SK-N-SH (cell line): ENCODE results near the gene PKNOX2. TPM values are rescaled to one million over a fixed set of nuclear protein-coding genes. Genes with fewer than 3 reads are reported as not detected.

Source experiments
- CTCF ChIA-PET: fragments of 300-600, 350-600 bp; formaldehyde crosslinking; extraction: SDS; loops from one replicate; lab custom pipeline; 2021; lab: Yijun Ruan, JAX
- POLR2A ChIA-PET: fragments of 350-600 bp; sonication (Branson Sonifier 250); formaldehyde crosslinking; extraction: SDS; loops from one replicate; lab custom pipeline; 2020; ENCODE audit warnings: antibody characterized with exemption, inconsistent platforms; lab: Yijun Ruan, JAX
- DNase-seq: peaks from one replicate; pipeline ENCODE4 v3.0.0; 2012
- H2AFZ ChIP-seq: fragments of 200-600 bp; sonication (generic); 2 replicates; pipeline ENCODE4 v1.8.1; 2016; ENCODE audit warnings: antibody characterized with exemption, mild to moderate bottlenecking, low read depth
- H3F3A ChIP-seq: fragments of 200-600 bp; sonication (generic); replicated peaks from 2 replicates; pipeline ENCODE3; 2016; ENCODE audit warnings: antibody characterized with exemption, mild to moderate bottlenecking; ENCODE audit not compliant: insufficient read depth
- H3K27ac ChIP-seq, 2 experiments: fragments of 200-500 bp in 1 of 2; fragments of 200-600 bp in 1 of 2; sonication (Bioruptor generic) in 1 of 2; sonication (generic), shearing (Covaris generic) in 1 of 2; 2 replicates each; pipeline versions ENCODE4 v1.5.1 to v1.6.1; 2014 to 2016; ENCODE audit warnings: low read depth in 2 of 2, inconsistent platforms in 1 of 2, low read length in 1 of 2, mild to moderate bottlenecking in 1 of 2, mixed read lengths in 1 of 2
- H3K27me3 ChIP-seq: fragments of 200-600 bp; sonication (generic), shearing (Covaris generic); 2 replicates; pipeline ENCODE4 v1.6.1; 2016; ENCODE audit warnings: mixed run types; ENCODE audit not compliant: insufficient read depth
- H3K36me3 ChIP-seq, 2 experiments: fragments of 200-500 bp in 1 of 2; fragments of 200-600 bp in 1 of 2; sonication (Bioruptor generic) in 1 of 2; sonication (generic) in 1 of 2; replicated peaks in 1 of 2; 2 replicates each; pipeline versions ENCODE3 to v1.5.1; 2014 to 2016; ENCODE audit warnings: low read length in 1 of 2, mild to moderate bottlenecking in 1 of 2; ENCODE audit not compliant: insufficient read depth in 2 of 2, control insufficient read depth in 1 of 2
- H3K4me1 ChIP-seq, 2 experiments: fragments of 200-500 bp in 1 of 2; fragments of 200-600 bp in 1 of 2; sonication (Bioruptor generic) in 1 of 2; sonication (generic), shearing (Covaris generic) in 1 of 2; 2 replicates each; pipeline versions ENCODE4 v1.5.1 to v1.6.1; 2014 to 2016; ENCODE audit warnings: low read depth in 1 of 2, low read length in 1 of 2, mixed run types in 1 of 2; ENCODE audit not compliant: insufficient read depth in 2 of 2, control insufficient read depth in 1 of 2
- H3K4me2 ChIP-seq: fragments of 200-600 bp; sonication (generic), shearing (Covaris generic); 2 replicates; pipeline ENCODE4 v1.6.1; 2017; ENCODE audit warnings: mixed run types
- H3K4me3 ChIP-seq, 2 experiments: fragments of 200-500 bp in 1 of 2; fragments of 200-600 bp in 1 of 2; sonication (Bioruptor generic) in 1 of 2; sonication (generic), shearing (Covaris generic) in 1 of 2; 2 replicates each; pipeline versions ENCODE4 v1.5.1 to v1.8.1; 2014 to 2016; ENCODE audit warnings: low read depth in 2 of 2, inconsistent platforms in 1 of 2, low read length in 1 of 2, mild to moderate bottlenecking in 1 of 2, mixed read lengths in 1 of 2, moderate library complexity in 1 of 2
- H3K79me2 ChIP-seq: fragments of 200-600 bp; sonication (generic); 2 replicates; pipeline ENCODE4 v1.8.1; 2017; ENCODE audit warnings: mild to moderate bottlenecking; ENCODE audit not compliant: insufficient read depth
- H3K9ac ChIP-seq: fragments of 200-600 bp; sonication (generic); 2 replicates; pipeline ENCODE4 v1.6.1; 2017; ENCODE audit warnings: mixed run types
- H3K9me2 ChIP-seq: fragments of 200-600 bp; sonication (generic); 2 replicates; pipeline ENCODE4 v1.6.1; 2017; ENCODE audit warnings: mixed run types
- H3K9me3 ChIP-seq: fragments of 200-600 bp; sonication (generic); 2 replicates; pipeline ENCODE4 v1.6.1; 2017; ENCODE audit warnings: mixed run types, mild to moderate bottlenecking, moderate library complexity
- H4K20me1 ChIP-seq: fragments of 200-600 bp; sonication (generic); 2 replicates; pipeline ENCODE4 v1.6.1; 2017; ENCODE audit warnings: mild to moderate bottlenecking, mixed run types; ENCODE audit not compliant: insufficient read depth
- CHD2 ChIP-seq: fragments of 150-350 bp; IDR thresholded peaks from 2 replicates; pipeline ENCODE4 v1.6.1; 2018; ENCODE audit warnings: low read length; ENCODE audit not compliant: partially characterized antibody
- ELF1 ChIP-seq: IDR thresholded peaks from 2 replicates; pipeline ENCODE4 v1.4.0; 2012
- EP300 ChIP-seq, 2 experiments: IDR thresholded peaks; 2 replicates each; pipeline versions ENCODE4 v1.4.0 to v1.6.1; 2012; ENCODE audit warnings: borderline replicate concordance in 1 of 2, low read depth in 1 of 2, low read length in 1 of 2
- EZH2phosphoT487 ChIP-seq: fragments of 200-600 bp; sonication (generic); IDR thresholded peaks from 2 replicates; pipeline ENCODE4 v1.6.1; 2017; ENCODE audit warnings: low read depth, mixed run types, mild to moderate bottlenecking, antibody characterized with exemption, moderate library complexity, borderline replicate concordance
- FOXJ3 ChIP-seq: sonication (generic); formaldehyde crosslinking; IDR thresholded peaks from 2 replicates; pipeline ENCODE4 v1.5.1; 2020; ENCODE audit warnings: mild to moderate bottlenecking, missing genetic modification reagents
- FOXM1 ChIP-seq: IDR thresholded peaks from 2 replicates; pipeline ENCODE4 v1.4.0; 2012; ENCODE audit warnings: low read depth, mild to moderate bottlenecking
- GABPA ChIP-seq: IDR thresholded peaks from 2 replicates; pipeline ENCODE4 v1.4.0; 2012; ENCODE audit warnings: low read depth, mild to moderate bottlenecking
- JUND ChIP-seq: IDR thresholded peaks from 2 replicates; pipeline ENCODE4 v1.4.0; 2012
- MEF2A ChIP-seq: IDR thresholded peaks from 2 replicates; pipeline ENCODE4 v1.4.0; 2012; ENCODE audit warnings: low read depth, borderline replicate concordance
- MXI1 ChIP-seq: IDR thresholded peaks from 2 replicates; pipeline ENCODE4 v1.6.1; 2012; ENCODE audit warnings: mild to moderate bottlenecking, low read depth, low read length, improper control_type of control experiment
- NFIC ChIP-seq: IDR thresholded peaks from 2 replicates; pipeline ENCODE4 v1.4.0; 2012; ENCODE audit warnings: borderline replicate concordance
- NRF1 ChIP-seq: IDR thresholded peaks from 2 replicates; pipeline ENCODE4 v1.6.1; 2012; ENCODE audit warnings: low read depth, mild to moderate bottlenecking, low read length
- POLR2AphosphoS5 ChIP-seq: IDR thresholded peaks from 2 replicates; pipeline ENCODE4 v1.6.1; 2012; ENCODE audit warnings: low read depth, low read length
- RAD21 ChIP-seq: IDR thresholded peaks from 2 replicates; pipeline ENCODE4 v1.6.1; 2012; ENCODE audit warnings: mild to moderate bottlenecking, low read length
- RCOR1 ChIP-seq: fragments of 150-350 bp; IDR thresholded peaks from 2 replicates; pipeline ENCODE4 v1.6.1; 2017; ENCODE audit warnings: antibody characterized with exemption, low read length
- SMC3 ChIP-seq: IDR thresholded peaks from 2 replicates; pipeline ENCODE4 v1.6.1; 2012; ENCODE audit warnings: low read depth, low read length, improper control_type of control experiment
- TAF1 ChIP-seq: IDR thresholded peaks from 2 replicates; pipeline ENCODE4 v1.6.1; 2012; ENCODE audit warnings: low read depth, mild to moderate bottlenecking, low read length, moderate library complexity, borderline replicate concordance
- WGBS: methylation state at CpG from one replicate; pipeline ENCODE4 v1.1.6; 2017; ENCODE audit warnings: low lambda C conversion rate; 5-methylcytosine and 5-hydroxymethylcytosine counted together
- polyA plus RNA-seq, 3 experiments: library from polyadenylated mRNA; depleted of rRNA; stranded (reverse); fragments of >200 nt; gene quantifications; 2 replicates each; pipeline ENCODE4 v1.2.3, GENCODE V29; 2012
- TF ChIP-seq, protein P1 (sequence below): fragments of 200-600 bp; sonication (generic); IDR thresholded peaks from 2 replicates; pipeline ENCODE4 v1.6.1; 2017; ENCODE audit warnings: antibody characterized with exemption, mild to moderate bottlenecking, moderate library complexity
- TF ChIP-seq, protein P2 (sequence below): fragments of 150-350 bp; IDR thresholded peaks from 2 replicates; pipeline ENCODE4 v1.6.1; 2017; ENCODE audit warnings: antibody characterized with exemption, low read length, low read depth, borderline replicate concordance
- TF ChIP-seq, protein P3 (sequence below): IDR thresholded peaks from 2 replicates; pipeline ENCODE4 v1.6.1; 2012; ENCODE audit warnings: mild to moderate bottlenecking, low read depth, low read length, moderate library complexity
- TF ChIP-seq, protein P4 (sequence below): IDR thresholded peaks from 2 replicates; pipeline ENCODE4 v1.4.0; 2012; ENCODE audit warnings: low read depth, borderline replicate concordance
- TF ChIP-seq, protein P5 (sequence below): IDR thresholded peaks from 2 replicates; pipeline ENCODE4; 2012

PKNOX2 gene, protein sequence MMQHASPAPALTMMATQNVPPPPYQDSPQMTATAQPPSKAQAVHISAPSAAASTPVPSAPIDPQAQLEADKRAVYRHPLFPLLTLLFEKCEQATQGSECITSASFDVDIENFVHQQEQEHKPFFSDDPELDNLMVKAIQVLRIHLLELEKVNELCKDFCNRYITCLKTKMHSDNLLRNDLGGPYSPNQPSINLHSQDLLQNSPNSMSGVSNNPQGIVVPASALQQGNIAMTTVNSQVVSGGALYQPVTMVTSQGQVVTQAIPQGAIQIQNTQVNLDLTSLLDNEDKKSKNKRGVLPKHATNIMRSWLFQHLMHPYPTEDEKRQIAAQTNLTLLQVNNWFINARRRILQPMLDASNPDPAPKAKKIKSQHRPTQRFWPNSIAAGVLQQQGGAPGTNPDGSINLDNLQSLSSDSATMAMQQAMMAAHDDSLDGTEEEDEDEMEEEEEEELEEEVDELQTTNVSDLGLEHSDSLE
- 0.02 TPM in 1 of 2 replicates, not detected in the other for polyA plus RNA-seq (2012; rRNA removed)
- 0.01 and 0.03 TPM in 2 replicates for polyA plus RNA-seq (2012; cell fraction: cytosol; rRNA removed)
- not detected in 2 replicates for polyA plus RNA-seq (2012; cell fraction: nucleus; rRNA removed)

DNA sequence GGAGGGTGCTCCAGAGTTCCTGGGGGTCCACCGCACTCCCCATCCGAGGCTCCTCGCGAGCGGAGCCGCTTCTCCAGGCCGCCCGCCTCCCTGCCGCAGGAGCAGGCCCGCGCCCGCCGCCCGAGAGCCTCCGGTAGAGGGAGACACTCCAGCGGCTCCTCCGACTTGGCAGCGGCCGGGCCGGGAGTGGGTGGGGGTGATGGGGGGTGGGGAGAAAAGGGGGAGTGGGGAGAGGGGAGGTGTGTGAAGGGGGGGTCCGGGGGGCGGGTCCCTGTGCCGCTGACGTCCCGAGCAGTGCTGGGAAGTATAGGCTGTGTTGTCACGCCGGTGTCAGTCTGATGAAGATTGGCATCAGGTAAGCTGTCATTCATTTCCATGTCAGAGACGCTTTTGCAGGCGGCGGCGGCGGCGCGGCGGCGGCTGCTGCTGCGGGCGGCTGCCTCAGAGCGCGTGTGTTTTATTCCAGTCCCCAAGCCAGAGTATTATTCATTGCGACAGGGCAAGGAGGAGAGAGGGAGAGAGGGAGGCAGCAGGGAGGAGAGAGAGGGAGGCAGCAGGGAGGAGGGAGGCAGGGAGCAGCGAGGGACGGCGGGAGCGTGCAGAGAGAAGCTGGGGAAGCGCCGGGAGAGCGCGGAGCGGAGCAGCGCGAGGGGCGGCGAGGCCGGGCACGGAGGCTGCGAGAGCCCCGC lies at the start of gene PKNOX2:
TSS of gene PKNOX2 (plus strand) at position 330 of the 689 bp plus-strand sequence. CDS start 186,555 bp downstream, outside the sequence.
- ChIA-PET CTCF (interaction anchor here (0.6 to 4.7 kb wide), 26 partner anchors 10 to 265 kb away, joined by 3 to 66 read pairs (median 4); no protein-coding TSS in a partner anchor), POLR2A (no interaction called here)
- Histone ChIP-seq H3K4me1 (peaks cover 0 to 7% of the 10 kb centered on the region in 2 experiments; a peak in 1 of 4 replicates), H3K4me3 (peak within 1 kb of the TSS; percentile 52 to 71), H3K4me2 (peak within 1 kb of the TSS; percentile 96), H3K9me3 (no peaks in the 10 kb centered on the region), H3F3A (no peaks in the 10 kb centered on the region), H3K79me2 (no peaks in the 10 kb centered on the region), H4K20me1 (no peaks in the 10 kb centered on the region), H3K36me3 (no peaks in the 10 kb centered on the region), H3K27ac (no peak within 1 kb of the TSS), H3K27me3 (peaks cover 6% of the 10 kb centered on the region), H3K9me2 (no peaks in the 10 kb centered on the region), H2AFZ (peak within 1 kb of the TSS; percentile 87), H3K9ac (no peak within 1 kb of the TSS; the same call in 1 of the 2 replicates)
- WGBS = 1% methylated on average over 43 of the region's 58 CpGs
- DNase-seq = peak; percentile 95
- TF ChIP-seq RCOR1 = no peak
- TF ChIP-seq SMC3 = peak; percentile 46
- no peak for TF ChIP-seq EZH2phosphoT487
- TF ChIP-seq, protein P1, sequence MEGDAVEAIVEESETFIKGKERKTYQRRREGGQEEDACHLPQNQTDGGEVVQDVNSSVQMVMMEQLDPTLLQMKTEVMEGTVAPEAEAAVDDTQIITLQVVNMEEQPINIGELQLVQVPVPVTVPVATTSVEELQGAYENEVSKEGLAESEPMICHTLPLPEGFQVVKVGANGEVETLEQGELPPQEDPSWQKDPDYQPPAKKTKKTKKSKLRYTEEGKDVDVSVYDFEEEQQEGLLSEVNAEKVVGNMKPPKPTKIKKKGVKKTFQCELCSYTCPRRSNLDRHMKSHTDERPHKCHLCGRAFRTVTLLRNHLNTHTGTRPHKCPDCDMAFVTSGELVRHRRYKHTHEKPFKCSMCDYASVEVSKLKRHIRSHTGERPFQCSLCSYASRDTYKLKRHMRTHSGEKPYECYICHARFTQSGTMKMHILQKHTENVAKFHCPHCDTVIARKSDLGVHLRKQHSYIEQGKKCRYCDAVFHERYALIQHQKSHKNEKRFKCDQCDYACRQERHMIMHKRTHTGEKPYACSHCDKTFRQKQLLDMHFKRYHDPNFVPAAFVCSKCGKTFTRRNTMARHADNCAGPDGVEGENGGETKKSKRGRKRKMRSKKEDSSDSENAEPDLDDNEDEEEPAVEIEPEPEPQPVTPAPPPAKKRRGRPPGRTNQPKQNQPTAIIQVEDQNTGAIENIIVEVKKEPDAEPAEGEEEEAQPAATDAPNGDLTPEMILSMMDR = peak; percentile 56
- TF ChIP-seq JUND = no peak
- TF ChIP-seq NRF1 = no peak
- TF ChIP-seq MXI1 = no peak
- peak; percentile 50 for TF ChIP-seq RAD21
- no peak for TF ChIP-seq ELF1
- TF ChIP-seq EP300 (IDR thresholded peaks at IDR 0.05; ENCODE audit: borderline replicate concordance in 1 of 2, low read depth in 1 of 2, low read length in 1 of 2) = no peak
- no peak for TF ChIP-seq FOXJ3 (CRISPR knock-in tag)
- TF ChIP-seq, protein P2, sequence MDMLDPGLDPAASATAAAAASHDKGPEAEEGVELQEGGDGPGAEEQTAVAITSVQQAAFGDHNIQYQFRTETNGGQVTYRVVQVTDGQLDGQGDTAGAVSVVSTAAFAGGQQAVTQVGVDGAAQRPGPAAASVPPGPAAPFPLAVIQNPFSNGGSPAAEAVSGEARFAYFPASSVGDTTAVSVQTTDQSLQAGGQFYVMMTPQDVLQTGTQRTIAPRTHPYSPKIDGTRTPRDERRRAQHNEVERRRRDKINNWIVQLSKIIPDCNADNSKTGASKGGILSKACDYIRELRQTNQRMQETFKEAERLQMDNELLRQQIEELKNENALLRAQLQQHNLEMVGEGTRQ = no peak
- TF ChIP-seq FOXM1 = no peak
- TF ChIP-seq, protein P3, sequence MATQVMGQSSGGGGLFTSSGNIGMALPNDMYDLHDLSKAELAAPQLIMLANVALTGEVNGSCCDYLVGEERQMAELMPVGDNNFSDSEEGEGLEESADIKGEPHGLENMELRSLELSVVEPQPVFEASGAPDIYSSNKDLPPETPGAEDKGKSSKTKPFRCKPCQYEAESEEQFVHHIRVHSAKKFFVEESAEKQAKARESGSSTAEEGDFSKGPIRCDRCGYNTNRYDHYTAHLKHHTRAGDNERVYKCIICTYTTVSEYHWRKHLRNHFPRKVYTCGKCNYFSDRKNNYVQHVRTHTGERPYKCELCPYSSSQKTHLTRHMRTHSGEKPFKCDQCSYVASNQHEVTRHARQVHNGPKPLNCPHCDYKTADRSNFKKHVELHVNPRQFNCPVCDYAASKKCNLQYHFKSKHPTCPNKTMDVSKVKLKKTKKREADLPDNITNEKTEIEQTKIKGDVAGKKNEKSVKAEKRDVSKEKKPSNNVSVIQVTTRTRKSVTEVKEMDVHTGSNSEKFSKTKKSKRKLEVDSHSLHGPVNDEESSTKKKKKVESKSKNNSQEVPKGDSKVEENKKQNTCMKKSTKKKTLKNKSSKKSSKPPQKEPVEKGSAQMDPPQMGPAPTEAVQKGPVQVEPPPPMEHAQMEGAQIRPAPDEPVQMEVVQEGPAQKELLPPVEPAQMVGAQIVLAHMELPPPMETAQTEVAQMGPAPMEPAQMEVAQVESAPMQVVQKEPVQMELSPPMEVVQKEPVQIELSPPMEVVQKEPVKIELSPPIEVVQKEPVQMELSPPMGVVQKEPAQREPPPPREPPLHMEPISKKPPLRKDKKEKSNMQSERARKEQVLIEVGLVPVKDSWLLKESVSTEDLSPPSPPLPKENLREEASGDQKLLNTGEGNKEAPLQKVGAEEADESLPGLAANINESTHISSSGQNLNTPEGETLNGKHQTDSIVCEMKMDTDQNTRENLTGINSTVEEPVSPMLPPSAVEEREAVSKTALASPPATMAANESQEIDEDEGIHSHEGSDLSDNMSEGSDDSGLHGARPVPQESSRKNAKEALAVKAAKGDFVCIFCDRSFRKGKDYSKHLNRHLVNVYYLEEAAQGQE = no peak
- TF ChIP-seq GABPA = no peak
- 0 out of 2 replicates have a peak, but pooled peaks have one; percentile 21 for TF ChIP-seq NFIC
- TF ChIP-seq, protein P4, sequence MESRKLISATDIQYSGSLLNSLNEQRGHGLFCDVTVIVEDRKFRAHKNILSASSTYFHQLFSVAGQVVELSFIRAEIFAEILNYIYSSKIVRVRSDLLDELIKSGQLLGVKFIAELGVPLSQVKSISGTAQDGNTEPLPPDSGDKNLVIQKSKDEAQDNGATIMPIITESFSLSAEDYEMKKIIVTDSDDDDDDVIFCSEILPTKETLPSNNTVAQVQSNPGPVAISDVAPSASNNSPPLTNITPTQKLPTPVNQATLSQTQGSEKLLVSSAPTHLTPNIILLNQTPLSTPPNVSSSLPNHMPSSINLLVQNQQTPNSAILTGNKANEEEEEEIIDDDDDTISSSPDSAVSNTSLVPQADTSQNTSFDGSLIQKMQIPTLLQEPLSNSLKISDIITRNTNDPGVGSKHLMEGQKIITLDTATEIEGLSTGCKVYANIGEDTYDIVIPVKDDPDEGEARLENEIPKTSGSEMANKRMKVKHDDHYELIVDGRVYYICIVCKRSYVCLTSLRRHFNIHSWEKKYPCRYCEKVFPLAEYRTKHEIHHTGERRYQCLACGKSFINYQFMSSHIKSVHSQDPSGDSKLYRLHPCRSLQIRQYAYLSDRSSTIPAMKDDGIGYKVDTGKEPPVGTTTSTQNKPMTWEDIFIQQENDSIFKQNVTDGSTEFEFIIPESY = no peak
- TF ChIP-seq POLR2AphosphoS5 = no peak
- no peak for TF ChIP-seq CHD2
- TF ChIP-seq MEF2A = no peak
- TF ChIP-seq, protein P5, sequence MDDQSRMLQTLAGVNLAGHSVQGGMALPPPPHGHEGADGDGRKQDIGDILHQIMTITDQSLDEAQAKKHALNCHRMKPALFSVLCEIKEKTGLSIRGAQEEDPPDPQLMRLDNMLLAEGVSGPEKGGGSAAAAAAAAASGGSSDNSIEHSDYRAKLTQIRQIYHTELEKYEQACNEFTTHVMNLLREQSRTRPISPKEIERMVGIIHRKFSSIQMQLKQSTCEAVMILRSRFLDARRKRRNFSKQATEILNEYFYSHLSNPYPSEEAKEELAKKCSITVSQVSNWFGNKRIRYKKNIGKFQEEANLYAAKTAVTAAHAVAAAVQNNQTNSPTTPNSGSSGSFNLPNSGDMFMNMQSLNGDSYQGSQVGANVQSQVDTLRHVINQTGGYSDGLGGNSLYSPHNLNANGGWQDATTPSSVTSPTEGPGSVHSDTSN = peak; percentile 88
- no peak for TF ChIP-seq TAF1
